ENCODE measurements around the gene KIAA0513. TPM values are rescaled to one million over a fixed set of nuclear protein-coding genes. Genes with fewer than 3 reads are reported as not detected.

KIAA0513 gene
- total RNA-seq, 1 experiment from 2014 or later = 6.6 TPM

DNA sequence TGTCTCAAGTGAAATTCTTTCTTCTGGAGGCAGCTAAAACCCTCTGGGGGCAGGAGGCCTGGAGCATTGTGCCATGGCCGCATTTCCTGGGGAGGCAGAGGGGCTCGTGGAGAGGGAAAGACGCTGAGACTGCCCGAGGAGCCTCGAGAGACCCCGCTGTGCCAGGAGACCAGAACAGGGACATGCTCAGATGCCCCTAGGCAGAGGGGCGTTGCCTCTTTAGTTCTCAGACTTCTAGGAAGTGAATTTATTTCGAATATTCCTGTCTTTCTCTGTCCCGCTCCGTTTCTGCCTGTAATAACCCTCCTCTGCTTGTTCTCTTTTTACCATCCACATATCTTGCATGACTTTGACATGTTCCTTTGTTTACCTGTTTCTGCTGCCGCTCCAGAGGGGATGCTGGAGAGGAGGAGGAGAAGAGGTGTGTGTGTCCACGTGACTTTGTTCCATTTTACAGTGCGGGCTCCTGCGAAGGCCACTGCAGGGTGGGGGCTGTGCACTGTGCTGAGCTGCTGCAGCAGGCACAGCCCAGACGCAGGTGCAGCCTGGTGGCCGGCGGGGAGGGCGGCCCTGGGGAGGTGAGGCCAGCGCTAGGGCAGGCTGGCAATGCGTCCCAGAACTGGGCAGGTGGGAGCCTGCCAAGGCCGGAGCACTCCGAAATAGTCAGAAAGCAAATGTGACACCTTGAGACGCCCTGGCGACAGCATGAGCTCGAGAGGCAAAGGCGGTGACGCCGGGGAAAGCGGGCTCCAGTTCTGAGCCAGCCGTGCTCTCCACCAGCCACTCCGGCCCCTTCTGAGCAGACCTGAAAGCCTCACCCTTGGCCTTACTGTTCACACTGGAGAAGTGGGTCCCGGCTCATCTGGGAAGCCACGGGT lies 54.8 kb downstream of the KIAA0513 start:
- H3K27ac ChIP-seq (ENCODE audit: low read depth, low read length) = no peak overlapping the region
- peaks cover 0 to 7% of the 10 kb centered on the region in 2 experiments; a peak in 2 of 4 replicates for H3K4me1 ChIP-seq (ENCODE audit: control insufficient read depth in 1 of 2, insufficient read depth in 2 of 2, low read length in 2 of 2)
- no peaks in the 10 kb centered on the region for H3K27me3 ChIP-seq (ENCODE audit: insufficient read depth, low read length)
- no peak overlapping the region for H3K4me3 ChIP-seq (replicated peaks in 1 of 2; ENCODE audit: low read depth in 1 of 2, low read length in 2 of 2)
- RAD21 ChIA-PET (ENCODE audit: low non-redundant PET in 1 of 2, low total read pairs in 2 of 2, uncharacterized antibody in 2 of 2, unreplicated experiment in 2 of 2) = no interaction called here
- no peak overlapping the region for H3K4me2 ChIP-seq (ENCODE audit: low read length)
- intact Hi-C loops (cut with micrococcal nuclease) = no loop called here
- POLR2A ChIA-PET = interaction anchor here (0.6 kb wide), 1 partner anchor 464 kb away, joined by 3 read pairs; no protein-coding TSS in a partner anchor
- H4K20me1 ChIP-seq (ENCODE audit: insufficient read depth) = no peaks in the 10 kb centered on the region
- TF ChIP-seq, protein P1, sequence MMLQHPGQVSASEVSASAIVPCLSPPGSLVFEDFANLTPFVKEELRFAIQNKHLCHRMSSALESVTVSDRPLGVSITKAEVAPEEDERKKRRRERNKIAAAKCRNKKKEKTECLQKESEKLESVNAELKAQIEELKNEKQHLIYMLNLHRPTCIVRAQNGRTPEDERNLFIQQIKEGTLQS (IDR thresholded peaks at IDR 0.05) = no peak
- TF ChIP-seq SIN3A (IDR thresholded peaks at IDR 0.05; ENCODE audit: low read depth) (no peak), EGR1 (IDR thresholded peaks at IDR 0.05; ENCODE audit: low read depth) (no peak), CBX3 (IDR thresholded peaks at IDR 0.05; ENCODE audit: low read depth) (no peak), FOSL1 (IDR thresholded peaks at IDR 0.05; ENCODE audit: low read depth) (no peak), TCF7L2 (IDR thresholded peaks at IDR 0.05; ENCODE audit: borderline replicate concordance, extremely low read depth, insufficient read depth, insufficient read length) (no peak), ELF1 (IDR thresholded peaks at IDR 0.05; ENCODE audit: borderline replicate concordance, low read depth) (no peak), EZH2phosphoT487 (IDR thresholded peaks at IDR 0.05; ENCODE audit: borderline replicate concordance) (no peak), CEBPB (IDR thresholded peaks at IDR 0.05; ENCODE audit: low read depth) (no peak), EZH2 (IDR thresholded peaks at IDR 0.05) (no peak), POLR2AphosphoS5 (IDR thresholded peaks at IDR 0.05; ENCODE audit: low read depth, low read length) (no peak)
- TF ChIP-seq, protein P2, sequence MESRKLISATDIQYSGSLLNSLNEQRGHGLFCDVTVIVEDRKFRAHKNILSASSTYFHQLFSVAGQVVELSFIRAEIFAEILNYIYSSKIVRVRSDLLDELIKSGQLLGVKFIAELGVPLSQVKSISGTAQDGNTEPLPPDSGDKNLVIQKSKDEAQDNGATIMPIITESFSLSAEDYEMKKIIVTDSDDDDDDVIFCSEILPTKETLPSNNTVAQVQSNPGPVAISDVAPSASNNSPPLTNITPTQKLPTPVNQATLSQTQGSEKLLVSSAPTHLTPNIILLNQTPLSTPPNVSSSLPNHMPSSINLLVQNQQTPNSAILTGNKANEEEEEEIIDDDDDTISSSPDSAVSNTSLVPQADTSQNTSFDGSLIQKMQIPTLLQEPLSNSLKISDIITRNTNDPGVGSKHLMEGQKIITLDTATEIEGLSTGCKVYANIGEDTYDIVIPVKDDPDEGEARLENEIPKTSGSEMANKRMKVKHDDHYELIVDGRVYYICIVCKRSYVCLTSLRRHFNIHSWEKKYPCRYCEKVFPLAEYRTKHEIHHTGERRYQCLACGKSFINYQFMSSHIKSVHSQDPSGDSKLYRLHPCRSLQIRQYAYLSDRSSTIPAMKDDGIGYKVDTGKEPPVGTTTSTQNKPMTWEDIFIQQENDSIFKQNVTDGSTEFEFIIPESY (IDR thresholded peaks at IDR 0.05; ENCODE audit: extremely low read depth, insufficient replicate concordance, low read length) = no peak
- no peak for DNase-seq (ENCODE audit: low read depth, low spot score)
- H3K9me2 ChIP-seq (ENCODE audit: insufficient read depth) = no peaks in the 10 kb centered on the region
- no peak overlapping the region for H2AFZ ChIP-seq (ENCODE audit: low read depth, low read length, poor library complexity, severe bottlenecking)
- ATAC-seq = no peak
- H3K79me2 ChIP-seq (ENCODE audit: insufficient read depth, low read length) = no peaks in the 10 kb centered on the region
- no peak overlapping the region for H3K9ac ChIP-seq (ENCODE audit: low read length)
- H3K9me3 ChIP-seq (ENCODE audit: control insufficient read depth in 1 of 2, insufficient read depth in 1 of 2, low read depth in 1 of 2, low read length in 2 of 2) = no peaks in the 10 kb centered on the region
- CTCF ChIA-PET = no interaction called here
- no TSS peak for BruUV-seq (replicated peaks)
- H3K36me3 ChIP-seq (ENCODE audit: control insufficient read depth in 1 of 2, insufficient read depth in 2 of 2, low read length in 2 of 2) = no peaks in the 10 kb centered on the region
